Heart right ventricle (tissue), 16 donors: Measurements from ENCODE around the gene FBXO33. TPM values are rescaled to one million over a fixed set of nuclear protein-coding genes. Genes with fewer than 3 reads are reported as not detected.

Experiments used
- ATAC-seq, 8 donors: fragments of 200-7000 bp; cut with Tn5 transposase; one replicate each; pipeline ENCODE4 v1.9.1; 2020; ENCODE audit warnings: mild to moderate bottlenecking in 8 of 8, moderate library complexity in 8 of 8, moderate number of reproducible peaks in 1 of 8
- DNase-seq, 2 donors: peaks; one replicate each; pipeline ENCODE4 v3.0.0-alpha.2; 2020
- H3K27ac ChIP-seq, 10 donors: fragments of 200-600 bp; sonication (generic) in 2 of 10; one replicate each; pipeline versions ENCODE4 v1.5.0 to v1.8.0; 2020 to 2022; ENCODE audit warnings: mild to moderate bottlenecking in 3 of 10
- H3K27me3 ChIP-seq, 7 donors: fragments of 200-600 bp; one replicate each; pipeline ENCODE4 v1.8.0; 2021 to 2022; ENCODE audit warnings: mild to moderate bottlenecking in 2 of 7
- H3K36me3 ChIP-seq, 9 donors: fragments of 200-600 bp; sonication (generic) in 1 of 9; one replicate each; pipeline versions ENCODE4 v1.5.0 to v1.8.0; 2020 to 2022; ENCODE audit warnings: mild to moderate bottlenecking in 2 of 9
- H3K4me1 ChIP-seq, 9 donors: fragments of 200-600 bp; sonication (generic) in 1 of 9; one replicate each; pipeline versions ENCODE4 v1.5.0 to v1.8.0; 2020 to 2022; ENCODE audit warnings: mild to moderate bottlenecking in 4 of 9
- H3K4me3 ChIP-seq, 10 donors: fragments of 200-600 bp; sonication (generic) in 2 of 10; one replicate each; pipeline versions ENCODE4 v1.5.0 to v1.8.0; 2020 to 2022; ENCODE audit warnings: mild to moderate bottlenecking in 7 of 10, moderate library complexity in 2 of 10
- H3K9me3 ChIP-seq, 11 donors: fragments of 200-600 bp in 10 of 11; sonication (generic) in 2 of 11; one replicate each; pipeline versions ENCODE4 v1.5.0 to v1.8.0; 2013 to 2022; ENCODE audit warnings: mild to moderate bottlenecking in 2 of 11, control low read depth in 1 of 11, moderate library complexity in 1 of 11
- CTCF ChIP-seq, 9 donors: fragments of 200-600 bp; sonication (generic) in 2 of 9; IDR thresholded peaks; one replicate each; pipeline versions ENCODE4 v1.5.0 to v1.8.0; 2021 to 2022; ENCODE audit warnings: antibody characterized with exemption in 9 of 9, mild to moderate bottlenecking in 5 of 9, moderate library complexity in 1 of 9
- WGBS, 2 donors: extraction: QIAGEN DNeasy Blood & Tissue Kit; methylation state at CpG; one replicate each; pipeline ENCODE4 v1.1.7; 2013; ENCODE audit warnings: inconsistent platforms in 1 of 2; 5-methylcytosine and 5-hydroxymethylcytosine counted together
- intact Hi-C, 10 donors: fragments of 100-400 bp; cut with DNase I; formaldehyde crosslinking; loops; one replicate each; pipeline versions ENCODE4 v1.11.1 to v1.14.2; 2022
- polyA plus RNA-seq, 2 donors: library from polyadenylated mRNA; stranded (reverse); fragments of 200-250 nt; gene quantifications; one replicate each; pipeline ENCODE4 v1.2.3, GENCODE V29; 2013
- total RNA-seq, 10 donors: library from RNA; stranded (reverse); fragmentation: NEBNext Ultra II Directional in 3 of 10; extraction: Animal tissue kit (Norgen Biotek cat#: 25700) in 3 of 10; gene quantifications; one replicate each; pipeline versions ENCODE4 v1.2.1 to v1.2.4, GENCODE V29; 2021 to 2023
- donor health status: Arrhythmogenic right ventricular cardiomyopathy.
- donor health status: ischemic (EF 13 %, LVEDD 7.1; RV severe dilation, severe dysfunction).
- donor health status: healthy with polysubstance abuse.
- donor health status: DM: no; HTN: yes; CAD: no.
- donor health status: DM: no; HTN: no; CAD: no.
- donor health status: ischemic (EF 25% LVEDD 6.9; RV normal size, moderate dysfunction).
- donor health status: ischemic (EF 25% LVEDD 5.7; RV mildly dilated, moderate dysfunction).
- donor health status: healthy.
- donor health status: DM: yes; HTN: yes; CAD: no.
- donor health status: Ischemic cardiomyopathy.
- donor health status: ischemic (EF 35%, LVEDD 5.7; RV mildly dilated, moderate dysfunction).
- donor health status: nonischemic (EF 11% LVEDD 7.7; RV severe dilation, severe dysfunction).
- donor health status: DM: yes; HTN: yes; CAD: no.
- donor health status: PGD.
- donor health status: ischemic (EF 29% LVEDD 5.4; RV normal size, mild dysfunction).
- donor health status: nonischemic (EF 23%, LVEDD 6.1; RV moderate dilation, normal function).

FBXO33 gene
- total and polyA plus RNA-seq, 12 donors: 2.8 to 6.8 (median 4.8) TPM

GRCh38 chr14:39425947-39426346, 6.3 kb downstream of the FBXO33 start:
- no peak for DNase-seq
- Histone ChIP-seq H3K4me3 (no peak overlapping the region), H3K4me1 (peaks cover 0 to 85% (median 68%) of the 10 kb centered on the region in 9 donors), H3K27ac (no peak overlapping the region), H3K27me3 (no peaks in the 10 kb centered on the region), H3K9me3 (no peaks in the 10 kb centered on the region), H3K36me3 (no peaks in the 10 kb centered on the region)
- 90 to 95% methylated on average over 3 of the region's 3 CpGs for WGBS, 2 donors
- intact Hi-C loops: loop anchor here in 3 of 10 donors (10.0 kb wide), 3 partner anchors 151 to 321 kb away; partner anchors contain the start of genes SEC23A (in 2 of the 3), PNN (in 1 of the 3) and TRAPPC6B (in 1 of the 3)
- no peak for ATAC-seq
- TF ChIP-seq CTCF (IDR thresholded peaks at IDR 0.05): no peak

GRCh38 chr14:39423793-39424192, 8.4 kb downstream of the FBXO33 start:
- no peaks in the 10 kb centered on the region for H3K27me3 ChIP-seq
- no peak overlapping the region for H3K27ac ChIP-seq
- no peaks in the 10 kb centered on the region for H3K36me3 ChIP-seq
- no peaks in the 10 kb centered on the region for H3K9me3 ChIP-seq
- ATAC-seq (peak in 3 of 8 donors; percentile 12 to 65 (median 50)), DNase-seq (no peak)
- peaks cover 0 to 63% (median 46%) of the 10 kb centered on the region in 9 donors for H3K4me1 ChIP-seq
- H3K4me3 ChIP-seq: no peak overlapping the region
- 45 to 59% methylated on average over 3 of the region's 3 CpGs for WGBS, 2 donors
- TF ChIP-seq CTCF (IDR thresholded peaks at IDR 0.05): no peak
- intact Hi-C loops: loop anchor here in 3 of 10 donors (10.0 kb wide), 3 partner anchors 149 to 319 kb away; partner anchors contain the start of genes SEC23A (in 2 of the 3), PNN (in 1 of the 3) and TRAPPC6B (in 1 of the 3)

- H3K4me1 ChIP-seq: peaks cover 0 to 50% (median 35%) of the 10 kb centered on the region in 9 donors
- no peaks in the 10 kb centered on the region for H3K36me3 ChIP-seq
- H3K27me3 ChIP-seq: no peaks in the 10 kb centered on the region
- intact Hi-C loops: loop anchor here in 3 of 10 donors (10.0 kb wide), 3 partner anchors 147 to 317 kb away; partner anchors contain the start of genes SEC23A (in 2 of the 3), PNN (in 1 of the 3) and TRAPPC6B (in 1 of the 3)
- peaks cover 0 to 5% (median 0%) of the 10 kb centered on the region in 11 donors for H3K9me3 ChIP-seq
- no peak overlapping the region for H3K27ac ChIP-seq
- no peak overlapping the region for H3K4me3 ChIP-seq
- no peak for DNase-seq
- no peak for TF ChIP-seq CTCF (IDR thresholded peaks at IDR 0.05)
- peak in 2 of 8 donors; percentile 14 to 67 for ATAC-seq
Observed at GRCh38 chr14:39422243-39422642, 10.0 kb downstream of the FBXO33 start.

GRCh38 chr14:39419272-39419671, 13.0 kb downstream of the FBXO33 start:
- 98 to 100% methylated on average over 1 of the region's 1 CpG for WGBS, 2 donors
- Histone ChIP-seq H3K9me3 (peaks cover 0 to 27% (median 14%) of the 10 kb centered on the region in 11 donors), H3K4me3 (no peak overlapping the region), H3K27me3 (no peaks in the 10 kb centered on the region), H3K27ac (no peak overlapping the region), H3K4me1 (peaks cover 0 to 26% (median 16%) of the 10 kb centered on the region in 9 donors), H3K36me3 (no peaks in the 10 kb centered on the region)
- ATAC-seq (no peak), DNase-seq (no peak)
- no peak for TF ChIP-seq CTCF (IDR thresholded peaks at IDR 0.05)
- intact Hi-C loops: no loop called here
